8988T (cell line): Measurements from ENCODE around the gene AP3D1.
A peak's percentile ranks its signal among the peaks of the same experiment; 100 is the strongest.
"Not testable (repeated sequence)": the region's sequence is repeated elsewhere in the genome, so short reads cannot be mapped to it uniquely, and the experiment has no call there.

Experiments
- DNase-seq: peaks from one replicate; pipeline ENCODE4 v3.0.0; 2011

AP3D1 gene

DNA sequence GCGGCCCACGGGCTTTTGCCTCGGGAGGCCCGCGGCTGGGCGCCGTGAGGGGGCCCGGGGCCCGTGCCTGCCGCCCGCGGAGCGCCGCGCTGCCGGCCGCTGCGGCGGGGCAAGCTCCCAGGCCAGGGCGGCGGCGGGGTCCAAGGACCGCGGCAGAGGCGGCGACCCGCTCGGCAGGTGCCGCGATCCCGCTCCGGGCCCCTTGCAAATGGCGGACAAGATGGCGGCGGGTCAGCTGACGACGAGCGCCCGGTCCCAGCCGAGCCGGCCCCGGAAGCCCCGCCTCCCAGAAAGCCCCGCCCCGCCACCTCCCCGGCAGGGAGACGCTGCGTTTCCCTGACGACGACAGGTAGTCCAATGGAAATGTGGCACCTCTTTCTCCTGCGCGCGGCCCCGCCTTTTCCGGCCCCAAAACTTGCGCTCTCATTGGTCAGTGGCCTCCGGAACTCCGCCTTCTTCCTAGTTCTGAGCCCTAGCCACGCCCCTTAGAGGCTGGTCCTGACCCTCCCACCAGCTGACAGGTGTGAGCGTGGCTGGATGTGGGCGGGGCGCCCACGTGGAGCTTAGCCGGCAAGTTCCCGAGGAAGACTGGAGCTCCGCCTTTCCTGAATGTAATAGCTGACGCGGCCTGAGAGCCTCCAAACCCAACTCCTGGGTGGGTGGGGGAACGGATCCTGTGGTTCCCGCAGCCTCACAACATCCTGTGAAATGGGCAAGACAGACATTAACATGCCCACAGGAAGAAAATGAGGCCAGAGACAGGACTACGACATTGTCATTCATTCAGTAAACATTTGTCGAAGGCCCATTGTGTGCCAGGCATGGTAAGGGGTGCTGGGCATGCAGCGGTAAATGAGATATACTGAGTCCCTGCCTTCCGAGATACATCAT is at the start of gene AP3D1:
Gene AP3D1, minus strand, starts transcription at position 228 of the 891 bp plus-strand sequence. CDS start 232 bp downstream, outside the sequence.
- DNase-seq = peak; percentile 96

DNA sequence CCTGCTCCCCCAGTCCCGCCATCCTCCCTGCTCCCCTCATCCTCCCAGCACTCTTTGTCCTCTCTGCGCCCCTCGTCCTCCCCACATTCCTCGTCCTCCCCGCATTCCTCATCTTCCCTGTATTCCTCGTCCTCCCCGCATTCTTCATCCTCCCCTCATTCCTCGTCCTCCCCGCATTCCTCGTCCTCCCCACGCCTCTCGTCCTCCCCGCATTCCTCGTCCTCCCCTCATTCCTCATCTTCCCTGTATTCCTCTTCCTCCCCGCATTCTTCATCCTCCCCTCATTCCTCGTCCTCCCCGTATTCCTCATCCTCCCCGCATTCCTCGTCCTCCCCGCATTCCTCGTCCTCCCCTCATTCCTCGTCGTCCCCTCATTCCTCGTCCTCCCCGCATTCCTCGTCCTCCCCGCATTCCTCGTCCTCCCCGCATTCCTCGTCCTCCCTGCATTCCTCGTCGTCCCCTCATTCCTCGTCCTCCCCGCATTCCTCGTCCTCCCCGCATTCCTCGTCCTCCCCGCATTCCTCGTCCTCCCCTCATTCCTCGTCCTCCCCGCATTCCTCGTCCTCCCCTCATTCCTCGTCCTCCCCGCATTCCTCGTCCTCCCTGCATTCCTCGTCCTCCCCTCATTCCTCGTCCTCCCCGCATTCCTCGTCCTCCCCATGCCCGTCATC is 49.4 kb upstream of the AP3D1 start:
- DNase-seq = not testable (repeated sequence)

DNA sequence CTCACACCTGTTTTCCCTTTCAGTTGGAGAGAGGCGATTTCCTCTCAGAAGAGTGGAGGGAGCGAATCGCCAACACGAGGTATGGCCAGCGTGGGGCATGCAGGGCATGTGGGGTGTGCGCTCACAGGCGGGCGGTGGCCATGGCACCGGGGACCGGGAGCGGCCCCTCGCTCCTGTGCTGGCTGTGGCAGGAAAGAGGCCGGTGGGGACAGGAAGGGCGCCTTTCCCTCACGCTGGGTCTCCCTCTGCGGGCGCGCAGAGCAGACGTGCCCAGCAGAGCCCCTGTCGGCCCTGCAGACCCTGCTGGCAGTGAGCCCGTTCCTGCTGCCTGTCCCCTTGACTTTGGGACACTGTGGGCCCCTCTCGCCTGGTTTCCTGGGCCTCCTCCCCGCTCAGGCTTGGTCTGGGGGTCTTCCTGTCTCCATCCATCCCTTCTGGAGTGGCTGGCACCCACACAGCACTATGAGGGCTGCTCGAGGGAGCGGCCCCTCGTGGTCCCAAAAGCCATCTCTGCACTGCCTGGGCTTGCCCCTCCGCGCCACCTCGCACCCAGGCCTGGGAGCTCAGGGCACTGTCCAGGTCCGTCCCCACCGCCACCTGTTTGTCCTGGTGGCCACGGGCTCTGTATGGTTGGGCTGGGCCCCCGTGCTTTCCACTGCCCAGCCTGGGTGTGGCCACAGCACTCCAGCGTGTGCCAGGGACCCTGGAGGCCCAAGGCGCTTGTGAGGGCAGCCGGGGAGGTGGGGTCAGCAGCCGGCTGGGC is 48.7 kb upstream of the AP3D1 start:
- no peak for DNase-seq

DNA sequence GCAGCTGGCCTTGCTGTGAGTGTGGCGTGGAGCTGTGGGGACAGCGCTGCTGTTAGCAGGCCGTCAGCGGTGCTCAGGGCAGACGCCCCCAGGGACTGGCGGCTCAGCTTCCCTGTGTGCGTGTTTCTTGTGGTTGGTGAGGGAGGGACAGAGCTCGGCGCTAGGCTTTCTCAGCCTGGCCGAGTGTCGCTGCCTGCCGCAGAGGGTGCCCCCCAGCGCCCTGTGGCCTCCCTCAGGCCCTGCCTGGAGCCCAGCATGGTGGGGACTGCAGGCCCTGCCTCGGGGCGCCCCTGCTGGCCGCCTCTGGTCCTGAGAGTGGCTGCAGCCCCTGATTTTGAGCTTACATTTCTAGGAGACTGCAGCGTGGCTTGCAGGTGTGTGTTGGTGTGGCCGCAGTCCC is 47.8 kb upstream of the AP3D1 start:
- DNase-seq = peak; percentile 51

DNA sequence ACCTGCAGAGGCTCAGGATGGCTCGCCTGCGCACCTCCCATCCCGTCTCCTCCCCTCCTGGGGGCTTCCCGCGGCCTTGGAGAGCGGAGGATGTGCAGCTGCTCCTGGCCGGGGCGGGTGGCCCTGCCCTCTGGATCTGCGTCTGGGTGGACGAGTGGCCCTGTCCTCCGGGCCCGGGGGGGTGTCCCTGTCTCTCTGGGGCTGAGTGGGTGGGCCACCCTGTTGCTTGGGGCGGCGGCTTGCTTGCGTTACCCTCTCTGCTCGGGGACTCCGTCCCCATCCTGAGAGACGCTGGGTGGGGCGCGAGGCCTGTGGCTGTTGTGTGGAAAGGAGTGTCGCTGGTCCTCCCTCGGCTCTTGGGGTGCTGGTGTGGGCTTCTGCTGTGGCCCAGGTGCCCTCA is 47.0 kb upstream of the AP3D1 start:
- no peak for DNase-seq

DNA sequence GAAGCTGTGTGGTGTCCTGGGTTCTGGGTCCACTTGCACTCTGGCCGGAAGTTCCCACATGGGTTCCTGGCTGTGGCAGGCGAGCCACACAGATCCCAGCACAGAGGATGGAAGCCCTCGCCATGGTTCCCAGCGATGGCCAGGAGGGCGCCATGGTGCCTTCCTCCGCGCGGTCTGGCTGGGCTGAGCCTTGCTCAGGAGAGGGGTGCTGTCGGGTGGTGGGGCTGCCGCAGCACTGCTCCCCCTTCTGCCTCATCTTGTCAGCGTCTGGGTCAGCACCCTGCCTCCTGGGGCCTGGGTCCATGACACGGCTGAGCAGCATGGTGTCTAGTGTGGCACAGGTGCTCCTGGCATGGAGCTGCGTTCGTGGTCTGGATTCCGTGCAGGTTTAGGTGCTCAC is 45.9 kb upstream of the AP3D1 start:
- DNase-seq = no peak

DNA sequence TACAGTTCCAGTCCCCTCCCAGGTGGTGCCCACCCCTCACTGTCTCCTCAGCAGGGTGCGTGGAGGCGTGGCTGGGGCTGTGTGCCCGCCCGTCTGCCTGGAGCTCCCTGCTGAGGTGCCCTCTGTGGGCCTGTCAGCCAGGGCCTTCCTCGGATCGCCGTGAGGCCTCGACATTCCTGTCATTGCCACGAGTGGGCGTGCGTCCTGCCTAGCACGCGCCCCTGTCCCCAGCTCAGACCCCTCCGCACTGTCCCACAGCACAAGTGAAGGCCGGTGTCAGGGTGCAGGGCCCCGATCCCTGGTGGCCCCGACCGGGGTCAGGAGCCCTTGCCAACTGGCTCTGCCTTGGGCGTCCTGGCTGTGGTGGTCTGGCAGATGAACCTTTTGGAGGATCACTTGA is 44.5 kb upstream of the AP3D1 start:
- no peak for DNase-seq

DNA sequence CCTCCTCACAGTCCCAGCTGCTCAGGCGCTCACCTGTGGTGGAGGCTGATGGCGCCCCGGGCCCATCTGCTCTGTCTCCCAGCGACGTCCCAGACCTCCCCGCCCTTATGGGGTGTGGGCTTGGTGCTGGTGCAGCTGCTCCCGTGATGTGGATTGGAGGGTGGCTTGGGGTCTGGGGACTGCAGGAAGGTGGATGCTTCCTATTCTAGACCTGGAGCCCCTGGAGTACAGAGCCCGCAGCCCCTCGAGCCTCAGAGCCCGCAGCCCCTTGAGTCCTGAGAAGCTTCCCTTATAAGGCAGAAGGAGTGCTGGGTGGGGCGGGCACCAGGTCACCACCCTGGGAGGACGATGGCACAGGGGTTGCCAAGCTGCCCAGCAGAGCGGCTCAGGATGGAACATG is 44.0 kb upstream of the AP3D1 start:
- DNase-seq = no peak

DNA sequence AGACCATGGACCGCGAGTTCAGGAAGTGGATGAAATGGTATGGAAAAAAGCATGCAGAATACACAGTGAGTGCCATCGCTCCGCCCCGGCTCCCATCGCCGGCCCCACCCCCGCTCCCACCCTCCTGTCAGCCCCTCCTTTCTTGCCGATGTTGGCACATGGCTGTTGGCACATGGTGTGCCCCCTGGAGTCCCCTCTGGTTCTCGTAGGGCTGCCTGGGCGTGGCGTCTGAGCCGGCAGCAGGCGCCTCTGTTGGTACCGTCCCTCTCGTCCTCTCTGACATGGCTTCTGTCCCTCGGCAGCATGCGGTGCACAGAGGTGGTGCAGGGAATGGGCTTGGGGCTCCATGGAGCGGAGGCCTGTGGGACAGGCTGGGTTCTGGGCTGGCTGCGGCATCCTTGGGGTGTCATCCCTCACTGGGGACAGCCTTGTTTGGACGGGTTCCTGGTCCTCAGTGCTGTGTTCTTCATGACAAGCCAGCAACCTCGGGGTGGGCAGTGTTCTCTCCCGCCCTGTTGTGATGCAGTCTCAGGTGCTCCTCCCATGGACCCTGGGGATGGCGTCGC is 43.2 kb upstream of the AP3D1 start:
- no peak for DNase-seq

DNA sequence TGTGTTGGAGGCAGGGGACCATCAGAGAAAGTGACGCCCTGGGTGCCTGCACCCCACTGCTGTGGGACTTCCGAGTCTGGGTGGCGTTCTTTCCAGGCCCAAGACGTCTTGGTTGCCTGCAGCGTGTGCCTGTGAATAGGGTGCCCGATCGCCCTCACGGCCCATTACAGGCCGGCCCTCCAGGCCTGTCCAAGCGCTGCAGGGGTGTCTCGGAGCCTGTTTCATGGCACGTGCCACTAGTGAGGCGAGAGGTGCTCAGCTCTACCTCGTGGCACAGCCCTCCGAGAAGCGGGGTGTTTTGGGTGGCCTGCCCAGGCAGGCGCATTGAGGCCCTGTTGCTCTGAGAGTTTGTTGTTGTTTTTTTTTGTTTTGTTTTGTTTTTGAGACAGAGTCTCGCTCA is 42.4 kb upstream of the AP3D1 start:
- no peak for DNase-seq

DNA sequence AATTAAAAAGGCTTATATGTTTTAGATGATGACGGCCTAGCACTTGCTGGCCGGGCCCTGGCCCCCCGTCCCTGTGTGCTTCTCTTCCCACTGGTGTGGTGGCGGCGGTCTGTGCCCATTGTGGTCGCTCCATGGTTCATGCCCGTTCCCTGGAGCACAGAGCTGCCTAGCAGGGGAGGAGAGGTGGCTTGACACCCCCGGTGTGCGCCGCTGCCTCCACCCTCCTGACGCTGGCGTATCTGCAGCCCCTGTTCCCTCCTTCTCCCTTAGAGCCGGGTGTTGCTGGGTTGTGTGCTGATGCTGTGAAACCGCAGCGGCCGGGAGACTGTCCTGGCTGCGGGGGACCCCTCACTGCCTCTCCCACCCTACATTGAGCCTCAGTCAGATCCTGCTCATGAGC is 41.5 kb upstream of the AP3D1 start:
- DNase-seq = no peak

DNA sequence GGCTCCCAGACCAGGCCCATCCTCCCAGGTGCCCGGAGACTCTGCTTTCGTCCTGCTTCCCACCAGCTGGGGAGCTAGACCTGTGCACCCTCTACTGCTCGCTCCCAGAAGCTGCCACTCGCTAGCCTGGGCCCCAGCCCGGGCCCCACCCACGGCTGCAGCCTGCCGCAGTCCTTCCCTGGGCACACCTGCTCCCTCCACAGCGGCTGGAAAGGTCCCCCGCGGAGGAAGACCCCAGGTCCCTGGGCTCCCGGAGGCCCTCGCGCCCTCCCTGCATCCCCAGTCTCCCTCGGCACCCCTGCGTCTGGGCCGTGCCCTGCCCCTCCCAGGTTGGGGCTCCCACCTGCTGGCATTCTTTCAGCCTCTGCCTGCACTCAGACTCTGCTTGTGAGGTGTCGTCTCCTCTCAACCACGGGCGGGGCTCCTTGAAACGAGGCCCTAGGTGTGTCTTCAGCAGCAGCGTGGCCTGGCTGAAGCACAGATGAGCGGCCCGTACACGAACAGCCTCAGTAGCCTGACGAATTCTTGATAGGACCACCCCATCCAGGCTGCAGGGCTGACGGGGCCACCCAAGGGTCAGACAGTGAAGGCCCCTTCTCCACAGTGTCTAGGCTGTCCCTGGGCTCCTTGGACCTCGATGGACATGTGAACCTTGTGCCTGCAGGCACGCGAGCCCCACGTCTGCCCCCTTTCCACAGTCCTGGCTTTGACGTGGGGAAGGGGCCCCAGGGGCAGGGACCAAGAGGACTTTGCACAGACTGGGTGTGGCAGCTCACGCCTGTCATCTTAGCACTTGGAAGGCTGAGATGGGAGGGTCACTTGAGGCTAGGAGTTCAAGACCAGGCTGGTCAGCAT is 40.3 kb upstream of the AP3D1 start:
- no peak for DNase-seq

DNA sequence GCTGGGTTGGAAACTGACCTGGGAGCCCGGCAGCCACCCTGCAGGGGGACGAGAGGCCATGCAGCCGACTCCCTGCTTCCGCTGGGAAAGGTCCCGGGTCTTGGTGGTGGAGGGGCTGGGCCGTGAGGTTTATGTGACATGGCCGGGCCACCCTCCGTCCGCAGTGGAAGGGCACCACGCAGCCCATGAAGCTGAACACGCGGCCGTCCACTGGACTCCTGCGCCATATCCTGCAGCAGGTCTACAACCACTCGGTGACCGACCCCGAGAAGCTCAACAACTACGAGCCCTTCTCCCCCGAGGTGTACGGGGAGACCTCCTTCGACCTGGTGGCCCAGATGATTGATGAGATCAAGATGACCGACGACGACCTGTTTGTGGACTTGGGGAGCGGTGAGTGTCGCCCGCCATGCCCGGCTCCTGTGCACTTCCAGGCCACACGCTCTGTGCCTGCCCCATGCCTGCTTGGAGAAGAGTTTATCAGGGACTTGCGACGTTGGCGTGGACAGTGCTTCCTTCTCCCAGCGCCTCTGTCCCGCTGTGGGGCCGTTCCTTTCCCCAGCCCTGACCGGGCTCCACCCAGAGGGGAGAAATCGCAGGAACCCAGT is 39.6 kb upstream of the AP3D1 start:
- no peak for DNase-seq

DNA sequence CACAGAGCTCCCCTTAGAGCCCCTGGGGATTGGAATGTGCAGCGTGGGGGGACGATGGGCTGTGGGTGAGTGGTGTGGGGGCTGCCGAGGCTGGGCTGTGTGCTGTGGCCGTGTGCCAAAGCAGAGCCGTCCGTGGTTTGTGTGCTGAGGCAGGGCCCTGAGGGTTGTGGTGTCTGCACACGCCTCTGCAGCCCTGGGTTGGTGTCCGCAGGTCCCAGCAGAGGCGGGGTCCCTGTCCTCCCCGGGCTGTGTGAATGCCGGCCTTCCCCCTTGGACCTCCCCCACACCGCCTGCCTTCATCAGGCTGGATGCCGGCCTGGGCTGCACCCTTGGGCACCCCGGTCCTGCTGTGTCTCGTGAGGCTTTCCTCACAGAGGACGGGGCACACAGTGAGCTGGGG is 38.5 kb upstream of the AP3D1 start:
- DNase-seq = no peak

DNA sequence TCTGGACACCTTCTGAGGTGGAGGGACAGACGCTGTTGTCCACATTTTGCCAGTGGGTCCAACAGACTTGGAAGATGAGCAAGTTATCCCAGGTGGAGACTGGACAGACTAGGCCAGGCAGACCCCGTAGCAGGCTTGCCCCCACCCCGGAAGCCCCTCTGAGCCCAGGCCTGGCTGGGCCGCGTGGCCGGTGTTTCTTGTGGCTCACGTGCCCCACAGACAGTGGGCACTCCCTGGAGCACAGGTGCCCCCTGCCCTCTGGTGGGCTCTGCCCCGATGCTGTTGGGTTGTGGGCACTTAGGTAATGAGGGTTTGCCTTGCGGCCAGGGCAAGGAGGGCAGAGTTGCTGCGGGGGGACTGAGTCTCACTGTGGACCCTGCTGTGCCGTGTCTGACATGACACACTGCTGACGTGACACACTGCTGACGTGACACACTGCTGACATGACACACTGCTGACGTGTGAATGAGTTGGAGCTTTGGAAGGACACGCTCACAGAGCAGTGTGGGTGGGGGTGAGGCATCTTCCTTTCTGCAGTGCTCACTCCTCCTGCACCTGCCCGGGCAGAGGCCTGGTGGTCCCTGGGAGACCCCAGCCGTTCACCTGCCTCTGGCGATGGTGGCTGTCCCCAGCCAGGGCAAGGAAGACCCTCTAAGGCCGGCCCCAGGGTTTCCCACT is 37.5 kb upstream of the AP3D1 start:
- DNase-seq = no peak

DNA sequence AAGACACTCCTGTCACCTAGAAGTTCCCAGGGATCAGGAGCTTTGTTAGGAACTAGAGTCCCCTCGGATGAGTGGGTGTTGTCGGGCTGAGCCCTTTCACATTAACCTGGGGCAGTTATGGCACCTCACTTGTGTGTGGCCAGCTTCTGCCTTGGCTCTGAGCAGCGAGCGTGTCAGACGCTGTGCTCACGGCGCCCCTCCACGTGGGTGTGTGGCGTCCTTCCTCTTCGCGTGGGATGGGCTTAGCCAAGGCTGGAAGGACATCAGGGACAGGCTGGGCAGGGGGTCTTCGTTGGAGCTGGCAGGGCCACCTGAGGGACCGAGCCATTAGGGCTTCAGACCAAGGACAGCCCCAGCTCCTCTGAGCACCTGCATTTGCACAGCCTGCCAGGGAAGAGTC is 35.8 kb upstream of the AP3D1 start:
- no peak for DNase-seq

DNA sequence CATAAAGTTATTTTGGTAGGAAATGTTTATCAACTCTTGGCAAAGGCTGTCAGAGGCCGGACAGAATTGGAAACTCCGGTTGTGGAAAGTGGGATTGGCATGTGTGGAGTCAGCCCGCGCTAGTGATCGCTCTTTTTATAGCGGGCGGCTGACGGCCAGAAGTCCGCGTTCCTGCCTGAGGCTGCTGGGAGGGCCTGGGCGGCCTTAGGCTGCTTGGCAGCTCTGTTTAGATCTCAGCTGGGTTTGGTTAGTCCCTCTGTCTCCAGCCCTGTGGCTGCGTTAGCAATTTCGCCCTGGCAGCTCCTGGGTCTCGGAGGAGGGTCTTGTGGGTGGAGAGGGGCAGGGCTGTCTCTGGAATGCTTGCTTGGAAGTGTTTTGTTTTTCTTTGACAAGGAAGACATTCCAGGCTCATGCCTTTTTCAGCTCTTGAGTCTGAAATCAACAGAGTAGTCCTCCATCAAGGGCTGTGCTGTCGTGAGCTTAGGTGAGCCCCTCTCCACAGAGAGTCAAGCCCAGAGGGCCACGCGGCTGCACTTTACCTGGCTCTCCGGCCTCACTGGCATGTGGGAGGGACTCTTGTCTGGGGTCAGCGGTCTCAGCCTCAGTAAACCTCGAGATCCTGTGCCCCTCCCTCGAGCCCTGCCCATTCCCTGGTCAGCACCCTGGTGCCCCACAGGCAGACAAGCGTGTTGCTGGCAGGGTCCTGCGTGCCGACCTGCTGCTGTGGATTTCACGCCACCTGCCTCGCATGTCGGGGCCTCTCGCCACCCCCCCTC is 34.9 kb upstream of the AP3D1 start:
- DNase-seq = no peak

DNA sequence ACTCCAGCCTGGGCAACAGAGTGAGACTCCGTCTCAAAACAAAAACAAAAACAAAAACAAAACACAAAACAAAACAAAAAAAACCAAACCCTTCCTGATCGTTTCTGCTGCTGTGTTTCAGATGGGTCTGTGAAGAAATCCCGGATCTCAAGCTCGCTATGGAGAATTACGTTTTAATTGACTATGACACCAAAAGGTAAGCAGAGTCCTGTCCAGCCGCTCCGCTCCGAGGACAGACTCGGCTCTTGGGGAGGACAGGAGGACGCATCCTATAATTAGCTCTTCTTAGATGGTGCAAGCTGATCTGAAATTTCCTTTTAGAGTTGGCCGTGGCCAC is 34.3 kb upstream of the AP3D1 start:
- no peak for DNase-seq

DNA sequence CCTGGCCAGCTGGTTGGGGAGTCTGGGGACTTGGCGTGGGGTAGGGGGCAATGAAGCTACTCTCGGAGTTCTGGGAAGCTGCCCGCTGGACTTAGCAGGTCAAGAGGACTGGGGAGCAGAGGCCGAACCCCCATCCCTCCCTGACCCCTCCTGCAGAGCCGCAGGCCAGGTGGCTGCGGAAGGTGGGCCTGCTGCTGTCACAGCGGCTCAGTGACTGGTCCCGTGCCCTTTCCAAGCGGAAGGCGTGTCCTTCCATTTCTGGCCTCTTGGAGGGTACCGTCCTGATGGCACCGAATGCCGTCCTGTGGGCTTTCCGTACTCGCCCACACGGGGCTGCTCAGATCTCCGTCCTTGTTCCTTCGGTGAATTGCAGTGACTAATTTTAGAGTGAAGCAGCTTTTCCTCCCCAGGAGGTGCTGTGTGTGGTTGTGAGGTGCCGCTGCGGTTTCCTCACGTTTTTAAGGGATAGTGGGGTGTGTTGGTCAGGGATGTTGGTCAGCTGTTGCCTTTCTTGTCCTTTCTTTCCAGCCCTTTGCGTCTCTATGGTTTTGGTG is 33.1 kb upstream of the AP3D1 start:
- no peak for DNase-seq

DNA sequence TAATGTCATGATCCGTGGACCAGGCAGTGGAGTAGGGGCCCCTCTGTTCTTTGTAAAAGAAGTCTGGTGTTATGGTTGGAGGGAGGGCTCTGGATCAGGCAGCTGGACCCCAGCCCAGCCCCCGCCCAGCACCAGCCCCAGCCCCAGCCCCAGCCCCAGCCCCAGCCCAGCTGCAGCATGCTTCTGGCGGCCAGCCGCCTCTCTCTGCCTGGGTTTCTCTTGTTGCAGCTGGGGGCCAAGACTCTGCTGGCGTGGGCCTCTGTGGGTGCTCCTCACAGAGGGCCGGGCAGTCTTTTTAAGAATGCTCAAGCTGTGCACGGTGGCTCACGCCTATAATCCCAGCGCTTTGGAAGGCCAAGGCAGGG is 30.2 kb upstream of the AP3D1 start:
- DNase-seq = no peak
